LNCaP clone FGC (cell line): ENCODE measurements around the gene PKP3.
"Not testable (repeated sequence)": the region's sequence is repeated elsewhere in the genome, so short reads cannot be mapped to it uniquely, and the experiment has no call there.

Source experiments
- DNase-seq: peaks from one replicate; pipeline ENCODE4 v3.0.0-alpha.2; 2011; ENCODE audit warnings: low read depth
- H3K4me3 ChIP-seq: 2 replicates; pipeline ENCODE4 v1.5.1; 2011; ENCODE audit warnings: mild to moderate bottlenecking, low read depth, low read length, control low read depth
- TF ChIP-seq, protein P1 (sequence below): IDR thresholded peaks from 2 replicates; pipeline ENCODE4 v1.5.1; 2012; ENCODE audit warnings: mild to moderate bottlenecking; ENCODE audit not compliant: control insufficient read depth, insufficient read depth; ENCODE audit errors: extremely low read depth

The PKP3 gene

DNA sequence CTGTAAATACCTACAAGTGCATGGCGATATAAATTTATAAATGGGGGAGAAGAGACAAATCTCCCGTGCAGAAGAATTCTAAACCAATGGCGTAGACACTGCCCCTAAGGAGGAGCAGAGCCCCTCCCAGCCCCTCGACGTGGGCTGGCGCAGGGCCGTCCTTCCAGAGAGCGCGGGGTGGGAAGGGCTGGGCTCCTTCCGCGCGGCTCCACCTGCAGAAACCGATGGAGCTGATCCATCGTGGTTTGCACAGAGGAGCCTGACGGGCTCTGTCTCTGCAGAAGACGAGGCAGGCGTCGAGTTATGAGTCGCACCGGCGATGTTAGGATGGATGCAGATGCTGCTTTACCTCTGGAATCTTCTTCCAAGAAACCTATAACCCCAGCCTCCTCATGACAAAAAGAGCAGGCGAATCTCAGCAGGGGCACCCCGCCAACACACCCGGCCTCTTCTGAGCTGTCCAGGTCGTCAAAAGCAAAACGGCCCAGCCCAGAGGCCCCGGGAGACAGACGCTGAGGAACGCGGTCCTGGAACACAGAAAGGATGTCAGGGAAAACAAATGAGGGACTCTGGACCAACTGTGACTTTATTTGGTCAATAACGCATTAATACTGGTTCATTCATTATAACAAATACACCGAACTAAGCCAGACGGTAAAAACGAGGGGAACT, 35.7 kb upstream of the PKP3 start:
- DNase-seq, result no peak
- TF ChIP-seq, protein P1, sequence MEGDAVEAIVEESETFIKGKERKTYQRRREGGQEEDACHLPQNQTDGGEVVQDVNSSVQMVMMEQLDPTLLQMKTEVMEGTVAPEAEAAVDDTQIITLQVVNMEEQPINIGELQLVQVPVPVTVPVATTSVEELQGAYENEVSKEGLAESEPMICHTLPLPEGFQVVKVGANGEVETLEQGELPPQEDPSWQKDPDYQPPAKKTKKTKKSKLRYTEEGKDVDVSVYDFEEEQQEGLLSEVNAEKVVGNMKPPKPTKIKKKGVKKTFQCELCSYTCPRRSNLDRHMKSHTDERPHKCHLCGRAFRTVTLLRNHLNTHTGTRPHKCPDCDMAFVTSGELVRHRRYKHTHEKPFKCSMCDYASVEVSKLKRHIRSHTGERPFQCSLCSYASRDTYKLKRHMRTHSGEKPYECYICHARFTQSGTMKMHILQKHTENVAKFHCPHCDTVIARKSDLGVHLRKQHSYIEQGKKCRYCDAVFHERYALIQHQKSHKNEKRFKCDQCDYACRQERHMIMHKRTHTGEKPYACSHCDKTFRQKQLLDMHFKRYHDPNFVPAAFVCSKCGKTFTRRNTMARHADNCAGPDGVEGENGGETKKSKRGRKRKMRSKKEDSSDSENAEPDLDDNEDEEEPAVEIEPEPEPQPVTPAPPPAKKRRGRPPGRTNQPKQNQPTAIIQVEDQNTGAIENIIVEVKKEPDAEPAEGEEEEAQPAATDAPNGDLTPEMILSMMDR, result no peak

DNA sequence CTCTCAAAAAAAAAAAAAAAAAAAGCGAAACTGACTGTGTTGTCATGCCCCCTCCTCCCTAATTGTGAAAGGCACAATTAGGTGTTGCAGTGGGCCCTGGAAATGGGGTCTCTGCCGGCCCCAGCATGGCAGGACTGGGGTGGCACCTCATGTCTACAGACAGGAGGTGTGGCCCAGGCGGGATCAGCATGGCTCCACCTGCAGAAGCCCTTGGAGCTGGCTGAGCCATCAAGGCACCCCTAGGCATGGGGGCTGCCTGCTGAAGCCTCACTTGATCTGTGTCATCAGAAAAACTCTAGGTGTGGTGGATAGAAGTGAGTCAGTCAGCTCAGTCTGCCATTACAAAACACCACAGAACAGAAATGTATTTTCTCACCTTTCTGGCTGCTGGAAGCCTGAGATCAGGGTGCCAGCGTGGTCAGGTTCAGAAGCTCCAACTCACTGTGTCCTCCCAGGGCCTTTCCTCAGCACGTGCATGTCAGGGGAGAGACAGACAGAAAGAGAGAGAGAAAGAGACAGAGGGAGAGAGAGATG, 34.8 kb upstream of the PKP3 start:
- no peak overlapping the region for H3K4me3 ChIP-seq
- TF ChIP-seq, protein P1, result no peak
- no peak for DNase-seq

More for the DNA sequence above, 35.7 kb upstream of the PKP3 start:
- H3K4me3 ChIP-seq, result no peak overlapping the region

DNA sequence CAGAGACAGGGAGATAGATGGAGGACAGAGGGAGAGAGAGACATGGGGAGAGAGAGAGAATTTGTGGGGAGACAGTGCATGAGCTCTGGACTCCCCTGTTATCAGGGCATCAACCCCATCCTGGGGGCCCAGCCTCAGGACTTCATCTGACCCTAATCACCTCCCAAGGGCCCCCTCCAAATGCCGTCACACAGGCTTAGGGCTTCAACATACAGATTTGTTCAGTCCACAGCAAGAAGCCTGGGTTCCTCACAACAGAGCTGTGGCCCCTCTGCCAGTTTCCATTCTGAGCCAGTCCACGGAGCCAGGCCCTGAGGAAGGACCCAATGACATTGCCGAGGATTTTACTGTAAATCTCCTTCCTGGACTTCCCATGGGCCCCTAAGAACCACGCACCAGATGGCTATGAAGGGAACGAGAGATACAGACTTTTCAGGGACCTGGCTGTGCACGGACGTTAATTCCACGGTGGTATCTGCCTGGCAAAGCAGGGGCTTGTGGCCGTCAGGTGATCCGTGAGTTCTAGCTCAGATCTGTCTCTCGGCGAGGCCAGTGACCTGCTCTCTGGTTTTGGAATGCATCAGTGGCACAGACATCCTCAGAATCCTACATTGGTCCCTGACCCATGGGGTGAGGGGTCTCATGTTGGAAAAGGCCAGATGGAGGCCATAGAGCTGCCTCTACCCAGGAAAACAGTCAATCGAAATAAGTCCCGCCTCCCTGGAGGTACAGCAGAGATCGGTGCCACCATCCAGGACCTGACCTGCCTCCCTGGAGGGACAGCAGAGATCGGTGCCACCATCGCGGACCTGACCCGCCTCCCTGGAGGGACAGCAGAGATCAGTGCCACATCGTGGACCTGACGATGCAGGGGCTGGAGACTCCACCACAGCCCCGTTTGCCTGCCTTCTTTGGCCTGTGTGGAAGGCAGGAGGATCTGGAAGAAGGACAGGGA, 33.4 kb upstream of the PKP3 start:
- no peak overlapping the region for H3K4me3 ChIP-seq
- DNase-seq, result no peak
- TF ChIP-seq, protein P1, result no peak

DNA sequence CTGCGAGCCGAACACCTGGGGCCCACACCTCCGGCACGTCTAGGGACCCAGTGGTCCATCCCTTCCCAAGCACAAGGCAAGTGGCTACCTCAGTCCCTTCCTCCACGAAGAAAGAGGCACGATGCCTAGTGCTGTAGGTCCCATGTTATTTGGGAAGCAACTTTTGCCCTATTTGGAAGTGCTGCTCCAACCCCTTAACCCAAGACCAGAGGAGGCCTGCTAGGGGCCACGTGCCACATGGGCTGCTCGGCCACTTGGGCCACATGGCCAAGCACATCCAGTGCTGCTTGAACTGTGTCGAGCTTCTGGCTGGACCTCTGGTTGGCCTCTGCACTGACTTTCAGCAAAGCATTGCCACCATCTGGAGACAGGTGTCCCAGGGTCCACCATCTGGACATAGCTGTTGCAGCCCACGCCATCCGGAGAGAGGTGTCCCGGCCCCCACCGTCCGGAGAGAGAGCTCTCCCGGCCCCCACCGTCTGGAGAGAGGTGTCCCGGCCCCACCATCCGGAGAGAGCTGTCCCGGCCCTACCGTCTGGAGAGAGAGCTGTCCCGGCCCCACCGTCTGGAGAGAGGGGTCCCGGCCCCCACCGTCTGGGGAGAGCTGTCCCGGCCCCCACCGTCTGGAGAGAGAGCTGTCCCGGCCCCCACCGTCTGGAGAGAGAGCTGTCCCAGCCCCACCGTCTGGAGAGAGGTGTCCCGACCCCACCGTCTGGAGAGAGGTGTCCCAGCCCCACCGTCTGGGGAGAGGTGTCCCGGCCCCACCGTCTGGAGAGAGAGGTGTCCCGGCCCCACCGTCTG, 31.2 kb upstream of the PKP3 start:
- TF ChIP-seq, protein P1, result no peak
- no peak overlapping the region for H3K4me3 ChIP-seq
- DNase-seq, result no peak

GRCh38 chr11:363443-363805, 30.6 kb upstream of the PKP3 start:
- not testable (repeated sequence) for DNase-seq, H3K4me3 ChIP-seq

GRCh38 chr11:363948-364761, 29.9 kb upstream of the PKP3 start:
- DNase-seq, result peak; percentile 48
- TF ChIP-seq, protein P1, result peak; percentile 82
- no peak overlapping the region for H3K4me3 ChIP-seq
